HUES48 (cell line): ENCODE results near the gene ARFRP1.
A peak's percentile ranks its signal among the peaks of the same experiment; 100 is the strongest.

Experiments used
- H3K27ac ChIP-seq: one replicate; pipeline ENCODE4 v1.7.0; 2013; ENCODE audit warnings: low read depth, low read length, inconsistent platforms
- H3K27me3 ChIP-seq: 2 replicates; pipeline ENCODE4 v1.6.1; 2013; ENCODE audit warnings: mild to moderate bottlenecking, low read length; ENCODE audit not compliant: control insufficient read depth, insufficient read depth
- H3K36me3 ChIP-seq: 2 replicates; pipeline ENCODE4 v1.6.1; 2013; ENCODE audit warnings: low read length; ENCODE audit not compliant: control insufficient read depth, insufficient read depth
- H3K4me1 ChIP-seq: 2 replicates; pipeline ENCODE4 v1.6.1; 2013; ENCODE audit warnings: mild to moderate bottlenecking, low read length; ENCODE audit not compliant: control insufficient read depth, insufficient read depth
- H3K4me3 ChIP-seq: 2 replicates; pipeline ENCODE4 v1.5.1; 2013; ENCODE audit warnings: mild to moderate bottlenecking, low read depth, low read length
- H3K9ac ChIP-seq: 2 replicates; pipeline ENCODE4 v1.6.1; 2013; ENCODE audit warnings: mild to moderate bottlenecking, low read depth, low read length, moderate library complexity
- H3K9me3 ChIP-seq: 2 replicates; pipeline ENCODE4 v1.6.1; 2013; ENCODE audit warnings: low read length; ENCODE audit not compliant: control insufficient read depth, insufficient read depth

Gene ARFRP1

GRCh38 chr20:63704749-63705117, 3.0 kb downstream of the ARFRP1 start:
- peaks cover 35% of the 10 kb centered on the region for H3K36me3 ChIP-seq
- H3K9me3 ChIP-seq, result no peaks in the 10 kb centered on the region
- H3K27ac ChIP-seq, result no peak overlapping the region
- no peaks in the 10 kb centered on the region for H3K27me3 ChIP-seq
- no peak overlapping the region for H3K4me3 ChIP-seq
- H3K4me1 ChIP-seq, result no peaks in the 10 kb centered on the region
- no peak overlapping the region for H3K9ac ChIP-seq

- Histone ChIP-seq H3K4me3 (no peak overlapping the region), H3K27ac (no peak overlapping the region), H3K4me1 (no peaks in the 10 kb centered on the region), H3K9me3 (no peaks in the 10 kb centered on the region), H3K27me3 (no peaks in the 10 kb centered on the region), H3K9ac (no peak overlapping the region), H3K36me3 (peaks cover 33% of the 10 kb centered on the region)
These were observed 3.6 kb downstream of the ARFRP1 start for GRCh38 chr20:63703976-63704748.

DNA sequence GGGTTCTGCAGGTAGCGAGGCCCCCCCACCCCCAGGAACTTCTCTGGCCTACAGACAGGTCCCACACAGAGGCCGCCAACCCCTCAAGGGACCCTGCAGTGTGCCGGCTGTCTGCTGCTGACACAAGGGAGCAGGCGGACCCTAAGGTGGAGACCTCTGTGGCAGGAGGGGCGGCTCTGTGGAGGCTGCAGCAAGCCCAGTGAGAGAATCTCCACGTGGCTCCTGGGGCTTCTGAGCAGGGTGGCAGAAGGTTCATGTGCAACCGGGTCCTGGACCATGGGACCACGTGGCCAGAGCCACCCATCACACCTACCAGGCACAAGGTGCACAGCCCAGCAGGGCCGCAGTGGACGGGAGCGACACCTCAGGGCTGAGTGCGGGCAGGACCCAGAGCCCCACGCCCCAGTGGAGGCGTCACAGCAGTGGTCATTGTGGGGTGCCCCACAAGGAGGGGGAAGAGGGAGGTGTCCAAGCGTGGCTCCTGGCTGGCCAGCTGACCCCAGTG, 4.3 kb downstream of the ARFRP1 start:
- Histone ChIP-seq H3K9ac (no peak overlapping the region), H3K4me3 (no peak overlapping the region), H3K36me3 (peaks cover 28% of the 10 kb centered on the region), H3K27ac (no peak overlapping the region), H3K9me3 (no peaks in the 10 kb centered on the region), H3K4me1 (no peaks in the 10 kb centered on the region), H3K27me3 (no peaks in the 10 kb centered on the region)

DNA sequence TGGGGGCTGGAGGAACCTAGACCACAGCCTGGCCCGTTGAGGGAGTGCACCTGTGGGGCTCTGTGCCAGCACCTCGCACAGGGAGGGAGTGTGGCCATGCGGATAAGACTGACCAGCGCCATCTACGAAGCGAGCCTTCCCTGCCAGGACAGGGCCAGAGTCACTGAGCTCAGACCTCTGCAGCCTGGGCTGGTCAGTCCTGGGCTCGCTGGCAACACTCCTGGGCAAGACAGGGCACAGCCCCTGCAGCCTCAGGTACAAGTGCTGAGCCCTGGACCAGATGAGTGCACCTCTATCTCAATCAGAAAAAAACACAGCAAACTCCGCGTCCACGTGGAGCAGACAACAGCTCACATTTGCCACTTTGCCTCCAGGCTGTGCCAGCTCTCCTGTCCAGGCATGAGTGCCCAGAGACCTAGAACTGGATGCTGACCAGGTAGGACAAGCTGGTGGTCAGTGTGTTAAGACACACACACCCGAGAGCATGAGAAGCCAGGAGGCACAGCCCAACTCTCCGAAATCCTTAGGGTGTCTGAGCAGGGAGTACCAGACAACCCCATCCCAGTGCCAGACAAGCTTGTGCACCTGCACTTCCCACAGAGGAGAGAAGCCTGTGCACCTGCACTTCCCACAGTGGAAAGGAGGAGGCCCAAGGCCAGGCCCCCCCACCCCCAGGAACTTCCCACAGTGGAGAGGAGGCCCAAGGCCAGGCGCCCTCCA, 4.9 kb downstream of the ARFRP1 start:
- Histone ChIP-seq H3K4me1 (no peaks in the 10 kb centered on the region), H3K9ac (no peak overlapping the region), H3K36me3 (peaks cover 28% of the 10 kb centered on the region), H3K4me3 (no peak overlapping the region), H3K27me3 (no peaks in the 10 kb centered on the region), H3K27ac (no peak overlapping the region), H3K9me3 (no peaks in the 10 kb centered on the region)

- H3K9me3 ChIP-seq, result no peaks in the 10 kb centered on the region
- no peak overlapping the region for H3K9ac ChIP-seq
- no peak overlapping the region for H3K27ac ChIP-seq
- H3K36me3 ChIP-seq, result peaks cover 28% of the 10 kb centered on the region
- no peak overlapping the region for H3K4me3 ChIP-seq
- H3K27me3 ChIP-seq, result no peaks in the 10 kb centered on the region
- H3K4me1 ChIP-seq, result peaks cover 2% of the 10 kb centered on the region; the same call in 1 of the 2 replicates
These were observed 5.6 kb downstream of the ARFRP1 start for GRCh38 chr20:63702036-63702665.

- Histone ChIP-seq H3K9ac (no peak overlapping the region), H3K27me3 (no peaks in the 10 kb centered on the region), H3K27ac (no peak overlapping the region), H3K36me3 (peaks cover 26% of the 10 kb centered on the region), H3K4me1 (peaks cover 4% of the 10 kb centered on the region; the same call in 1 of the 2 replicates), H3K4me3 (no peak overlapping the region), H3K9me3 (no peaks in the 10 kb centered on the region)
These were observed 6.3 kb downstream of the ARFRP1 start for GRCh38 chr20:63701329-63702035.

GRCh38 chr20:63701051-63701328, 6.8 kb downstream of the ARFRP1 start:
- no peak overlapping the region for H3K4me3 ChIP-seq
- no peaks in the 10 kb centered on the region for H3K9me3 ChIP-seq
- H3K4me1 ChIP-seq, result peaks cover 4% of the 10 kb centered on the region; the same call in 1 of the 2 replicates
- peaks cover 21% of the 10 kb centered on the region for H3K36me3 ChIP-seq
- H3K27me3 ChIP-seq, result no peaks in the 10 kb centered on the region
- no peak overlapping the region for H3K9ac ChIP-seq
- H3K27ac ChIP-seq, result no peak overlapping the region

DNA sequence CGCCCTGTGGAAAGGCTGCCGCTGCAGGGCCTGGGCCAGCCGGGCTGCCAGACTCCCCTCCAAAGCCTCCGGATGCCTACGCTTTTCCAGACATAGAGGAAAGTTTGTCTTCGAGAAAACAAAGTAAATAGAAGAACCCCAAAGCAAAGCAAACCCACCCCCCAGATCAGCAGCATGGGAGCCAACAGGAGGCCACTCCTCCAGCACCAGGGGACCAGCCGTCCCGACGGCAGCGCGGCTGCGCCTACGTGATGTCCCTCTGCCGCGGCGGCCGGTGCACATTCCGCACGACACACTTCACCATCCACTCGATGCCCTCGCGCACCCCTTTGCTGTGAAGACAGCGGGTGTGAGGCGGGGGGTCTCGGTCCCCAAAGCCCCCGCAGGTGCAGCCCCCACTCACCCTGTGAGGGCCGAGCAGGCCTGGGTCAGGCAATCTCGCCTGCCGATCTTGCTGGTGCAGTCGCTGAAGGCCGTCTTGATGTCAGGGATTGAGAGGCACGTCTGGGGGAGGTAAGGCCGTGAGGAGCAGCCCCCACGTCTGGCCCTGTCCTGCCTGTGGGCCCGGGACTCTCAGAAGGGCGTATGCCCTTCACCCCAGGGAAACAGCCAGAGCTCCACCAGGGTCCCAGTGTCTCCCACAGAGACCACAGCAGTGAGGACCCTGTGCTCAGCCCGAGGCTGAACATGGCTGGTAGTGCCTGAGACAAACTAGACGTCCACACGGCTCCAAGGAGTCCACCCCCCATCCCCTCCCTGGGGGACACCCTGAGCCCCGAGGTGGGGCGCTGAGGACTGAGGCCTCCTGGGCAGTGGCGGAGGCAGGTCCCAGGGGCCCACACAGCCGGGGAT, 7.4 kb downstream of the ARFRP1 start:
- peaks cover 15% of the 10 kb centered on the region for H3K36me3 ChIP-seq
- no peak overlapping the region for H3K9ac ChIP-seq
- H3K9me3 ChIP-seq, result no peaks in the 10 kb centered on the region
- H3K27ac ChIP-seq, result peak overlapping the region; percentile 86
- H3K4me3 ChIP-seq, result no peak overlapping the region
- peaks cover 4% of the 10 kb centered on the region; the same call in 1 of the 2 replicates for H3K4me1 ChIP-seq
- H3K27me3 ChIP-seq, result no peaks in the 10 kb centered on the region

DNA sequence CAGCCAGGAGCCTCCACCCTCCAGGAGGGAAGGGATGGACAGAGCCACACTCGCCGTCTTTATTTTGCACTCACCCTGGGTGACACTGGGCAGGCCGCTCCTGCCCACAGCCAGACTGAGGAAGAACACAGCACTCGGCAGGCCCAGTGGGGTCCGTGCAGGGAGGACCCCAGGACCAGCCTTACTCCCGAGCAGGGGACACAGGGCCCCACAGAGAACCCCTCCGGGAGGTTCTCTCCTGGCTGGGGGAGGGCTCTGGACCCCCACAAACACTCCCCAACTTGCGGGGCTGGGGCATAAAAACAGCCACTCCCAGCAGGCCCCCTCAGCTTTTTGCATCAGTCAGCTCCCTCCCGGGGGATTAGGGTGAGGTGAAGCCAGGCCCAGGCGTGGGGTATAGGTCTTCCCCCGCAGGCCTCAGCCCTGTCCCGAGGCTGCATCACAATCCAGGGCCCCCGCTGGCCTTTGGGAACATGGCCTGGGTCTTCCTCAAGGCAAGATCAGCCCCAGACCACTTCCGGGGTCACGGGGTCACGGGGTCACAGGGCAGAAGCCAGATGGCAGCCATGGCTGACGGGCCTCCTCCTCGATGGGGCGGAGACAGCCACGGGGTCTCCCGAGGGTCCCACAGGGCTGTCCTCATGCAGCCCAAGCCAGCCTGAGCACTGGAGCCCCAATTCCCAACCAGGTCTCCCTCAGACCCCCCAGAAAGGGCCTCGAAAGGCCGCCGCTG, 8.1 kb downstream of the ARFRP1 start:
- Histone ChIP-seq H3K9ac (no peak overlapping the region), H3K4me1 (peaks cover 4% of the 10 kb centered on the region; the same call in 1 of the 2 replicates), H3K36me3 (peaks cover 8% of the 10 kb centered on the region), H3K27me3 (no peaks in the 10 kb centered on the region), H3K9me3 (no peaks in the 10 kb centered on the region), H3K4me3 (no peak overlapping the region), H3K27ac (peak overlapping the region; percentile 86)
